LNCaP clone FGC (cell line): ENCODE measurements around the gene PRIM2.
"Not testable (repeated sequence)": the region's sequence is repeated elsewhere in the genome, so short reads cannot be mapped to it uniquely, and the experiment has no call there.

Experiments
- DNase-seq: peaks from one replicate; pipeline ENCODE4 v3.0.0-alpha.2; 2011; ENCODE audit warnings: low read depth
- H3K4me3 ChIP-seq: 2 replicates; pipeline ENCODE4 v1.5.1; 2011; ENCODE audit warnings: mild to moderate bottlenecking, low read depth, low read length, control low read depth
- CTCF ChIP-seq: IDR thresholded peaks from 2 replicates; pipeline ENCODE4 v1.5.1; 2012; ENCODE audit warnings: mild to moderate bottlenecking; ENCODE audit not compliant: control insufficient read depth, insufficient read depth; ENCODE audit errors: extremely low read depth

The PRIM2 gene

GRCh38 chr6:57316581-57317059 is 810 bp upstream of the PRIM2 start:
- H3K4me3 ChIP-seq, result peak overlapping the region; percentile 82
- DNase-seq, result peak; percentile 75
- peak; percentile 85 for TF ChIP-seq CTCF

GRCh38 chr6:57324538-57324937 is 7.1 kb downstream of the PRIM2 start:
- DNase-seq, result no peak
- TF ChIP-seq CTCF, result peak; percentile 24; the same call in 1 of the 2 replicates

GRCh38 chr6:57327311-57327710 is 9.9 kb downstream of the PRIM2 start:
- TF ChIP-seq CTCF, result no peak
- no peak overlapping the region for H3K4me3 ChIP-seq
- DNase-seq, result no peak

More at GRCh38 chr6:57324538-57324937, 7.1 kb downstream of the PRIM2 start:
- H3K4me3 ChIP-seq, result no peak overlapping the region

- DNase-seq, result no peak
- TF ChIP-seq CTCF, result no peak
- no peak overlapping the region for H3K4me3 ChIP-seq
Observed at GRCh38 chr6:57328074-57328473, 10.6 kb downstream of the PRIM2 start.

GRCh38 chr6:57329933-57330332 is 12.5 kb downstream of the PRIM2 start:
- H3K4me3 ChIP-seq, result no peak overlapping the region
- DNase-seq, result no peak
- no peak for TF ChIP-seq CTCF

- no peak for TF ChIP-seq CTCF
Observed at GRCh38 chr6:57342148-57342669, 24.8 kb downstream of the PRIM2 start.

GRCh38 chr6:57343342-57343741 is 25.9 kb downstream of the PRIM2 start:
- DNase-seq, H3K4me3 ChIP-seq: not testable (repeated sequence)

More at GRCh38 chr6:57342148-57342669, 24.8 kb downstream of the PRIM2 start:
- no peak overlapping the region for H3K4me3 ChIP-seq
- no peak for DNase-seq

GRCh38 chr6:57346715-57347114 is 29.3 kb downstream of the PRIM2 start:
- DNase-seq, H3K4me3 ChIP-seq: not testable (repeated sequence)

GRCh38 chr6:57347597-57347996 is 30.2 kb downstream of the PRIM2 start:
- not testable (repeated sequence) for H3K4me3 ChIP-seq, DNase-seq

- not testable (repeated sequence) for H3K4me3 ChIP-seq, DNase-seq
Observed at GRCh38 chr6:57350443-57350842, 33.0 kb downstream of the PRIM2 start.
